GM19238 (cell line): ENCODE data around the gene NEUROG2.
"Not testable (repeated sequence)": the region's sequence is repeated elsewhere in the genome, so short reads cannot be mapped to it uniquely, and the experiment has no call there.

ENCODE experiments used
- DNase-seq: peaks from one replicate; pipeline ENCODE4 v3.0.0; 2011; ENCODE audit warnings: low spot score; ENCODE audit not compliant: insufficient read length

Gene NEUROG2

GRCh38 chr4:112516066-112516470 is at the start of gene NEUROG2:
Gene NEUROG2 (minus strand): TSS chr4:112516180. CDS start chr4:112515475, 705 bp downstream.
- DNase-seq = no peak

GRCh38 chr4:112564706-112565270 is 48.8 kb upstream of the NEUROG2 start:
- DNase-seq = no peak

GRCh38 chr4:112563431-112564200 is 47.6 kb upstream of the NEUROG2 start:
- no peak for DNase-seq

GRCh38 chr4:112562254-112562879 is 46.4 kb upstream of the NEUROG2 start:
- DNase-seq = no peak

GRCh38 chr4:112560084-112560483 is 44.1 kb upstream of the NEUROG2 start:
- no peak for DNase-seq

GRCh38 chr4:112559053-112559452 is 43.1 kb upstream of the NEUROG2 start:
- no peak for DNase-seq

- no peak for DNase-seq
Measured at GRCh38 chr4:112557676-112558411, 41.9 kb upstream of the NEUROG2 start.

GRCh38 chr4:112554271-112554670 is 38.3 kb upstream of the NEUROG2 start:
- DNase-seq = not testable (repeated sequence)

- DNase-seq = no peak
Measured at GRCh38 chr4:112552668-112553067, 36.7 kb upstream of the NEUROG2 start.

- no peak for DNase-seq
Measured at GRCh38 chr4:112550728-112551127, 34.7 kb upstream of the NEUROG2 start.

- no peak for DNase-seq
Measured at GRCh38 chr4:112546476-112546875, 30.5 kb upstream of the NEUROG2 start.

GRCh38 chr4:112545346-112545745 is 29.4 kb upstream of the NEUROG2 start:
- no peak for DNase-seq

GRCh38 chr4:112540695-112541094 is 24.7 kb upstream of the NEUROG2 start:
- no peak for DNase-seq

- no peak for DNase-seq
Measured at GRCh38 chr4:112536123-112536522, 20.1 kb upstream of the NEUROG2 start.

- no peak for DNase-seq
Measured at GRCh38 chr4:112532267-112532666, 16.3 kb upstream of the NEUROG2 start.

- no peak for DNase-seq
Measured at GRCh38 chr4:112531146-112531545, 15.2 kb upstream of the NEUROG2 start.

- DNase-seq = no peak
Measured at GRCh38 chr4:112526061-112526460, 10.1 kb upstream of the NEUROG2 start.

GRCh38 chr4:112523764-112524505 is 8.0 kb upstream of the NEUROG2 start:
- peak; percentile 70 for DNase-seq

- DNase-seq = no peak
Measured at GRCh38 chr4:112523008-112523721, 7.2 kb upstream of the NEUROG2 start.

- not testable (repeated sequence) for DNase-seq
Measured at GRCh38 chr4:112522431-112522830, 6.5 kb upstream of the NEUROG2 start.
